ENCODE measurements around the gene KIF25.

KIF25 gene

GRCh38 chr6:167997642-167998041 lies at the start of gene KIF25:
Gene KIF25, plus strand, starts transcription at chr6:167997671. Its CDS starts 31,915 bp downstream, at chr6:168029586.
- FAIRE-seq, result no peak

GRCh38 chr6:167947716-167948115 lies 49.8 kb upstream of the KIF25 start:
- FAIRE-seq, result no peak

GRCh38 chr6:167948716-167949115 lies 48.8 kb upstream of the KIF25 start:
- FAIRE-seq, result no peak

- FAIRE-seq, result no peak
Measured at GRCh38 chr6:167949121-167949684, 48.3 kb upstream of the KIF25 start.

GRCh38 chr6:167951781-167952511 lies 45.5 kb upstream of the KIF25 start:
- no peak for FAIRE-seq

DNA sequence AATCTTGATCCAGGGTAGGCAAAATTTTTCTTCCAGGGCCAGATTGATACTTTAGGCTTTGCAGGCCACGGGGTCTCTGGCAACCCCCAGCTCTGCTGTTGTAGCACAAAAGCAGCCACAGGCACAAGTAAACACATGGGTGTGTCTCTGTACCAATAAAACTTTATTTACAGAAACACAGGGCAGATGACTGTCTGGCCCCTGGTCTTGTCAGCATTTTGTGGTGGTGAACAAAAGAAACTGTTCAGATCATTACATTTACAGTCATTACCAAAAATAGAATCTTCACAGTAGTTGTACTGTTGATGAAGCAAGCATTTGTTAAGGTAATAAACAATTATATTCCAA lies 45.0 kb upstream of the KIF25 start:
- no peak for FAIRE-seq

DNA sequence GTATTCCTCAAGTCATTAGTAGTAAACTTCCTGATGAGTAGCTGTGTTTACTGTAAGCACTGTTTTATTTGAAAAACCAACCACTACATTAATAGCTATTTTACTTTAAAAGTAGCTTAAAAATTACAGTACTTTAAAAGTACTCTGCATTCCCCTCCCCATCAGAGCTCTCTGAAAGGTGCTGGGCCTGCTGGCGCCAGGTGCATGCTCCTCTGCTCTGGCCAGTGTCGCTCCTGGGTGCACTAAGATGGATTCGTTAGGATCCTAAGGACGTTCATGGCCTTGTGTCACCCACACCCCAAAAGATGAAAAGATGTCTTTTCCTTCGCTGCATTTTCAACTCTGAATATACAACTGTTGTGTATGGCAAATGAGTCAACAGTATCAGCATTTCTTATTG lies 43.9 kb upstream of the KIF25 start:
- no peak for FAIRE-seq

DNA sequence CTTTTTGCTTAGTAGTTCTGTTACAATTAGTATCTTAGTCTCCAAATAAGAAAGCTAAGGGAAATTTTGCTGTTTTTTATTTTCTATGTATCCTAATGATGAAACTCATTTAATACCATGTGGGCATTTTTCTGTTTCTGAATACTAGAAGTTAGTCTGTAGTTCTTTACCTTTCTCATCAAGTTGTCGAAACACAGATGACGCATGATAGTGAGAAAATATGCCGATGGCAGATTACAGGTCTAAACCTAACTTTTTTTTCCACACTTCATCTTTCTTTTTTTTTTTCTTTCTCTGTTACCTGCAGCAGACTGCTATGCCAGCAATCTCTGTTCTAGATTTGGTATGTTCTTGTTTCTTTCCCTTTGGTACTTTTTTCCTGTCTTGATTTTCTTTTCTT lies 43.3 kb upstream of the KIF25 start:
- FAIRE-seq, result no peak

- no peak for FAIRE-seq
Measured at GRCh38 chr6:167956491-167956890, 41.0 kb upstream of the KIF25 start.

DNA sequence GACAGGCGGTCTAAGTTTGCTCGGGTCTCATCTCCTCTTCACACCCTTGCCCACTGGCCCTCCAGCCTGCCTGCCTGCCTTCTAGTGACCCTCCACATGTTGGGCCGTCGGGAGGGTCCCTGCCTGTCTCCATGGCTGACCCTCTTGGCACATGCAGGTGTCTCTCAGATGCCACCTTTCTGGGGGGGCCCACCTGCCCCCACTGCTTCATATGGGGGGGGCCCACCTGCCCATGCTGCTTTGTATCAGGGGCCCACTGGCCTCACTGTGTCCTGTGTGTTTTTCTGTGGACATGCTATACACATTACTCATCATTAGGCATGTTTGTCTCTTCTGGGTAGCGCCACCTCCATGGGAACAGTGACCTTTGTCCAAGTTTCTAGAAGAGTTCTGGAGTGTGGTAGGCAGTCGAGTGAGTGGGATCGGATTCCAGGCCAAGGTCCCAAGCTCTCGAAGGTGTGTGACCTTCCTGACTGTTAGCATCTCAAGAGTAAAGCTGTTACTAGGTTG lies 40.4 kb upstream of the KIF25 start:
- no peak for FAIRE-seq

DNA sequence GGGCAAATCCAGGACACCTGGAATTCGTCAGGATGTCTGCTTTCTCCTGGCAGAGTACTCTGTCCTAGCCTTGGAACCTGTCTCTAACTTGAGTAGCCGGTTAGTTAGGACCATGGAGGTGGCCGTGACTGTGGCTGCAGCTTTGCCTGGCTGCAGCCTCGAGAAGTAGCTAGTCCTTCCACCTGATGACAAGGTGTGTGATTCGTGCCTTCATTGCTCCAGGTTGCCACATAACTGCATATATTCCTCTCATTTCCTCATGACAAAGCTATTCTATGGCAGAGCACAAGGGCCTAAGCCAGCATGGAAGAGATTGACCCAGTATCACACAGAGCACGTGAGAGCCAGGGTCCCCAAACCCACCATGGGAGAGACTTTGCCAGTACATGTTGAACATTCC lies 39.8 kb upstream of the KIF25 start:
- FAIRE-seq, result no peak

DNA sequence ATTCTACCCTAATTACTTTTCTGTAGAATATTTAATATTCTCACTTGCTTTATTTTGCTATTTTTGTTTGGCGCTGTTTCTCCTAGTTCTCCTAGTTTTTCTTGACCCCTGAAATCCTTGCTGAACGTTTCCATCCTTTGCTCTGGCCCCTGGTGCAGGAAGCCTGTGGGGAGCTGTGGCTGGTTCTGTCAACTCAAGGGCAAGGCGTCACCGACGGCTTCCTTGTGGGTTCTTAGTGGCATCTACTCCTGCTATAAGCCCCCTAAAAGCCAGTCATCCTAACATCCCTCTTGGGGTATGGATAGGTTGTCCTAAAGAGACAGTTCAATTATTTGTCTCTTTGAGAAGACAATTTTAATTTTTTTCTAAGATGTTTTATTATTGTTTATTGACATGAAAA lies 36.9 kb upstream of the KIF25 start:
- FAIRE-seq, result no peak

- no peak for FAIRE-seq
Measured at GRCh38 chr6:167962711-167963110, 34.8 kb upstream of the KIF25 start.

GRCh38 chr6:167963589-167964057 lies 33.8 kb upstream of the KIF25 start:
- FAIRE-seq, result no peak

GRCh38 chr6:167965592-167966539 lies 31.6 kb upstream of the KIF25 start:
- FAIRE-seq, result no peak

DNA sequence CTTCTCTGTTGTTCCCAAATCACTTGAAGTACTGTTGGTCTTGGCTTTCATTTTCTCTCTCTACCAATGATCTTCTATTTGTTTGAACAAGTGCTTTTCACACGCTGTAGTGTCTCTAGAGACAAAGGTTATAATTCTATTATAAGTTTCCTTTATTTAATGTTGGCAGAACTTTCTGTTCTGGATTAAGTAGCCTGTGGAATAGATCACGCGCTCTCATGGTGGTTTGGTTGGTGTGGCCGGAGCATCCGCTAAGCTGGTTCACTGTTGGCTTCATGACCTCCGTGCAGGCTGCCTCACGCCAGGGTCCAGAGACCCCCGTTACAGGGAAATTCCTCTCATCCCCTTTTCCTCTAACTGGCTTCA lies 30.9 kb upstream of the KIF25 start:
- no peak for FAIRE-seq

GRCh38 chr6:167968091-167968490 lies 29.4 kb upstream of the KIF25 start:
- FAIRE-seq, result no peak

GRCh38 chr6:167970230-167970629 lies 27.2 kb upstream of the KIF25 start:
- FAIRE-seq, result no peak

DNA sequence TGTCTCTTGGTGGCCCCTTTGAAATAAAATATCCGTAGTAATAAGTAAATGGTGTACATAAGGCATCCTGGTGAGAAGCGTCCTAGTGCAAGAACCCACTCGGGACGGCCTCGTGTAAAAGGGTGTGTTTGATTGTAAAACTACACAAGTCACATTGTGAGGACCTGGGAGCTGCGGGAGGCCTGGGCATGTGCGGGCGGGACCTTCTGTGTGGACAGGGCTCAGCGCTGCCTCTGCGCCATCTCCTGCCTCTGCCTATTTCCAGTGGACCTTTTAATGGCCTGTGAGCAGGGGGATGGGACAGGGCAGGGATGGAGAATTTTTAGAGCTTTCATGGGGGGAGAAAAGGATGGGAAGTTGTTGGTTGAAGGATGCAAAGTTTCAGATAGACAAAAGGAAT lies 25.3 kb upstream of the KIF25 start:
- FAIRE-seq, result no peak

DNA sequence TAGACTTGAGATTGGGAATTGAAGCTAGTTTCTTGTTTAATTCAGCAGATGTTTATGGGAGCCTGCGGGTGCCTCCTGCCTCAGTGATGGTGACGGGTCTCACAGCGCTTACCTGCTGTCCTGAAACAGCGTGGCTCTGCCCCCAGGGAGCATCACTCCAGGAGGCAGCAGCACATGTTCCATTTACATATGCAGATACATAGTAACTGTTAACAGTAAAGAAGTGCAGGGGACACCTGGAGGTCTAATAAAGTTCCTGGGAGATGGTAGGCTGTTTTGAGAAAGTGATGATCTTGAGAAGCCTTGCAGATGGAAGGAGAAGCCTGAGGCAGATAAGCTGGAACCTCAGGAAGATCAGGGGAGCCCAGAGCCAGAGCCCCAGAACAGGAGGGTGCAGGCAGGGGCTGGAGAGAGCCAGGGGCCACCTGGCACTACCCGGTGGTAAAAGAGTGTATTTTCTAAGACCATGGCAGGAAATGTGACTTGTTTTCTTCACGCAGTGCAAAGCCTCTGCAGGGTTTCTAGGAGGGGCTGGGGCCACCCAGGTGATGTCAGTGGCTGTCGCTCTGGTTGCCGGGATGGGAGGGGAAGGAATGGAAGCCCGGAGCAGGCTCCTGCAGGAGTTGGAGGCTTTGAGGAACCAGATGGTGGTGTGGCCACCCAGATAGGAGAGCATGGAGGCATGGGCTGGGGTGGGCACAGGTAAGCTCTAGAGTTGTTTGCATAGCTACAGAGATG lies 24.2 kb upstream of the KIF25 start:
- FAIRE-seq, result no peak

- no peak for FAIRE-seq
Measured at GRCh38 chr6:167974640-167975344, 22.7 kb upstream of the KIF25 start.

GRCh38 chr6:167975458-167975857 lies 22.0 kb upstream of the KIF25 start:
- FAIRE-seq, result no peak

Data from G401.6 (cell line).